ENCODE results near the gene CHST14.

The CHST14 gene

GRCh38 chr15:40429068-40429710 is 41.6 kb upstream of the CHST14 start:
- H3K27me3 ChIP-seq (ENCODE audit: insufficient read depth, insufficient read length) = no peaks in the 10 kb centered on the region
- DNase-seq (ENCODE audit: low read depth, low spot score) = no peak
- TF ChIP-seq YY1 (IDR thresholded peaks at IDR 0.05; ENCODE audit: insufficient read depth, insufficient read length) = no peak
- TF ChIP-seq ZNF274 (IDR thresholded peaks at IDR 0.05; ENCODE audit: low read depth, low read length) = no peak
- no peak for TF ChIP-seq SUZ12 (IDR thresholded peaks at IDR 0.05; ENCODE audit: extremely low read depth, insufficient read depth, insufficient read length)

GRCh38 chr15:40430271-40430805 is 40.4 kb upstream of the CHST14 start:
- Histone ChIP-seq H3K4me1 (ENCODE audit: insufficient read depth, insufficient read length) (peaks cover 9% of the 10 kb centered on the region), H3K9me3 (ENCODE audit: insufficient read depth, low read length) (no peaks in the 10 kb centered on the region), H3K36me3 (ENCODE audit: insufficient read depth, insufficient read length, low read length) (no peaks in the 10 kb centered on the region), H3K4me3 (ENCODE audit: insufficient read length, low read depth) (no peak overlapping the region), H3K9ac (ENCODE audit: insufficient read length, low read depth) (no peak overlapping the region), H3K27me3 (ENCODE audit: insufficient read depth, insufficient read length) (peaks cover 8% of the 10 kb centered on the region)
- TF ChIP-seq YY1 (IDR thresholded peaks at IDR 0.05; ENCODE audit: insufficient read depth, insufficient read length) (no peak), ZNF274 (IDR thresholded peaks at IDR 0.05; ENCODE audit: low read depth, low read length) (no peak), SUZ12 (IDR thresholded peaks at IDR 0.05; ENCODE audit: extremely low read depth, insufficient read depth, insufficient read length) (no peak)
- no peak for DNase-seq (ENCODE audit: low read depth, low spot score)

More at GRCh38 chr15:40429068-40429710, 41.6 kb upstream of the CHST14 start:
- Histone ChIP-seq H3K9me3 (ENCODE audit: insufficient read depth, low read length) (no peaks in the 10 kb centered on the region), H3K4me1 (ENCODE audit: insufficient read depth, insufficient read length) (peaks cover 9% of the 10 kb centered on the region), H3K4me3 (ENCODE audit: insufficient read length, low read depth) (no peak overlapping the region), H3K9ac (ENCODE audit: insufficient read length, low read depth) (no peak overlapping the region), H3K36me3 (ENCODE audit: insufficient read depth, insufficient read length, low read length) (no peaks in the 10 kb centered on the region)

- no peak overlapping the region for H3K4me3 ChIP-seq (ENCODE audit: insufficient read length, low read depth)
- H3K27me3 ChIP-seq (ENCODE audit: insufficient read depth, insufficient read length) = peaks cover 21% of the 10 kb centered on the region
- H3K36me3 ChIP-seq (ENCODE audit: insufficient read depth, insufficient read length, low read length) = no peaks in the 10 kb centered on the region
- DNase-seq (ENCODE audit: low read depth, low spot score) = no peak
- H3K9ac ChIP-seq (ENCODE audit: insufficient read length, low read depth) = peak overlapping the region; percentile 83
- no peaks in the 10 kb centered on the region for H3K9me3 ChIP-seq (ENCODE audit: insufficient read depth, low read length)
- peaks cover 17% of the 10 kb centered on the region for H3K4me1 ChIP-seq (ENCODE audit: insufficient read depth, insufficient read length)
- no peak for TF ChIP-seq ZNF274 (IDR thresholded peaks at IDR 0.05; ENCODE audit: low read depth, low read length)
- TF ChIP-seq YY1 (IDR thresholded peaks at IDR 0.05; ENCODE audit: insufficient read depth, insufficient read length) = no peak
- no peak for TF ChIP-seq SUZ12 (IDR thresholded peaks at IDR 0.05; ENCODE audit: extremely low read depth, insufficient read depth, insufficient read length)
These were observed 35.6 kb upstream of the CHST14 start for GRCh38 chr15:40435023-40435709.

DNA sequence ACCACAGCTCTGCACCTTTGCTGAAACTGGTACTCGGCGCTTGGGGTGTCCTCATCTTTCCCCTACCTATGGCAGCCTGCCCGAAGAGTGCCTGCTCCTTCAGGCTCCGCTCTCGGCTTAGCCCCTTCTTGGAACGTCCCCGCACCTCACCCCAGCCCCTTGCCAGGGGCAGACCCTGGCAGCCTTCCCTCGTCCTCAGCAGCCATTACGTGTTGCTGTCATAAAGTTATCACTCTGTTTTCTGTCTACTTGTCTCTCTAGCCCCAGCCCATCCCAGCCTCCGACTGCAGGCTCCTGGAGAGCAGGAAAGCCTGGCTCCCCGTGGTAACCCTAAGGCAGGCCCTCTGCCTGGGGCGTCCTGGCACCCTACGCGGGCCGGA is 35.1 kb upstream of the CHST14 start:
- TF ChIP-seq ZNF274 (IDR thresholded peaks at IDR 0.05; ENCODE audit: low read depth, low read length) (no peak), YY1 (IDR thresholded peaks at IDR 0.05; ENCODE audit: insufficient read depth, insufficient read length) (no peak), SUZ12 (IDR thresholded peaks at IDR 0.05; ENCODE audit: extremely low read depth, insufficient read depth, insufficient read length) (no peak)
- Histone ChIP-seq H3K36me3 (ENCODE audit: insufficient read depth, insufficient read length, low read length) (no peaks in the 10 kb centered on the region), H3K4me3 (ENCODE audit: insufficient read length, low read depth) (peak overlapping the region; percentile 53), H3K4me1 (ENCODE audit: insufficient read depth, insufficient read length) (peaks cover 16% of the 10 kb centered on the region), H3K9me3 (ENCODE audit: insufficient read depth, low read length) (no peaks in the 10 kb centered on the region), H3K27me3 (ENCODE audit: insufficient read depth, insufficient read length) (peaks cover 21% of the 10 kb centered on the region), H3K9ac (ENCODE audit: insufficient read length, low read depth) (peak overlapping the region; percentile 83)
- no peak for DNase-seq (ENCODE audit: low read depth, low spot score)

DNA sequence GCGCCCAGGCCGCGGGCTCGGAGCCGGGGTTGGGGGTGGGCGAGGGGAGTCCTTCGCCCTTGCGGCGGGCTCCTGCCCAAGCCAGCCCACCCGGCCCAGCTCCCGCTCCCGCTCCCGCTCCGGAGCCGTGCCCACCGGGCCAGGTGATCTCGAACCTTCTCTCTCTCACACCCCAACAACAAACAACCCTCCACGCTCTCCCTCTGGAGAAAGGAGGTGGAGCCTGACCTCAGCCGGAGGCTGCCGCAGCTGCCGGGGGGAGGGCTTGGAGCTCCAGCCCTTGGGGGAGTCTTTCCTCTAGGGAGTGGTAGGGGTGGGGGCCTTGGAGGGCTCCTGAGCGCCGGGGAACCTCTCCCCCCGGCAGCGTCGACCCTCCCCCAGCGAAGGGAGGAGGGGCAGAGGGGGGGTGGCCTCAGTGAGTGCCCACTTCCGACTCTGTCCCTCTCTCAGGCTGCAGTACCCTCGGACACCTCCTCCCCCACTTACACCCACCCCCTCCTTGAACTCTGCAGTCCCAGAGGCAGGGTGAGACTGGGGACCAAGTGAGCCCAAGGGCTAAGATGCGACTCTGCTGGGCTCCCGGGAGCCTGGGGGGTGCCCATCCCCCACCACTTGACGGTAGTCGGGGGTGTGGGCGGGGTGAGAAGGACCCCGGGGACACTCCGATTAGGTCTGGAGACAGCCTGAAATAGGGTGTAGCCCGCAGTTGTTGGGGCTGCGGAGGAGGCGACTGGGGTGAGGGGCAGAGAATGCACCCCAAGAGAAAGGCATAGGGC is 34.5 kb upstream of the CHST14 start:
- no peak for DNase-seq (ENCODE audit: low read depth, low spot score)
- no peaks in the 10 kb centered on the region for H3K9me3 ChIP-seq (ENCODE audit: insufficient read depth, low read length)
- peak overlapping the region; percentile 83 for H3K9ac ChIP-seq (ENCODE audit: insufficient read length, low read depth)
- peaks cover 21% of the 10 kb centered on the region for H3K27me3 ChIP-seq (ENCODE audit: insufficient read depth, insufficient read length)
- peaks cover 16% of the 10 kb centered on the region for H3K4me1 ChIP-seq (ENCODE audit: insufficient read depth, insufficient read length)
- H3K36me3 ChIP-seq (ENCODE audit: insufficient read depth, insufficient read length, low read length) = no peaks in the 10 kb centered on the region
- H3K4me3 ChIP-seq (ENCODE audit: insufficient read length, low read depth) = peak overlapping the region; percentile 53
- TF ChIP-seq ZNF274 (IDR thresholded peaks at IDR 0.05; ENCODE audit: low read depth, low read length) = no peak
- no peak for TF ChIP-seq SUZ12 (IDR thresholded peaks at IDR 0.05; ENCODE audit: extremely low read depth, insufficient read depth, insufficient read length)
- no peak for TF ChIP-seq YY1 (IDR thresholded peaks at IDR 0.05; ENCODE audit: insufficient read depth, insufficient read length)

GRCh38 chr15:40436892-40437751 is 33.7 kb upstream of the CHST14 start:
- Histone ChIP-seq H3K27me3 (ENCODE audit: insufficient read depth, insufficient read length) (peaks cover 21% of the 10 kb centered on the region), H3K36me3 (ENCODE audit: insufficient read depth, insufficient read length, low read length) (no peaks in the 10 kb centered on the region), H3K4me3 (ENCODE audit: insufficient read length, low read depth) (peak overlapping the region; percentile 53), H3K4me1 (ENCODE audit: insufficient read depth, insufficient read length) (peaks cover 16% of the 10 kb centered on the region), H3K9ac (ENCODE audit: insufficient read length, low read depth) (peak overlapping the region; percentile 83), H3K9me3 (ENCODE audit: insufficient read depth, low read length) (no peaks in the 10 kb centered on the region)
- no peak for DNase-seq (ENCODE audit: low read depth, low spot score)
- TF ChIP-seq SUZ12 (IDR thresholded peaks at IDR 0.05; ENCODE audit: extremely low read depth, insufficient read depth, insufficient read length) = no peak
